ENCODE results near the gene DNAJC11.
A peak's percentile ranks its signal among the peaks of the same experiment; 100 is the strongest.

DNAJC11 gene

GRCh38 chr1:6727535-6727934 is 25.9 kb upstream of the DNAJC11 start:
- H3K4me3 ChIP-seq (ENCODE audit: low read depth, low read length) = no peak overlapping the region
- DNase-seq (ENCODE audit: low read depth) = peak; percentile 77
- TF ChIP-seq MYC (IDR thresholded peaks at IDR 0.05; ENCODE audit: low read depth, low read length) = peak; percentile 29; the same call in 1 of the 2 replicates
- TF ChIP-seq POLR2A (IDR thresholded peaks at IDR 0.05; ENCODE audit: extremely low read depth, insufficient read length) = no peak
- TF ChIP-seq, protein P1, sequence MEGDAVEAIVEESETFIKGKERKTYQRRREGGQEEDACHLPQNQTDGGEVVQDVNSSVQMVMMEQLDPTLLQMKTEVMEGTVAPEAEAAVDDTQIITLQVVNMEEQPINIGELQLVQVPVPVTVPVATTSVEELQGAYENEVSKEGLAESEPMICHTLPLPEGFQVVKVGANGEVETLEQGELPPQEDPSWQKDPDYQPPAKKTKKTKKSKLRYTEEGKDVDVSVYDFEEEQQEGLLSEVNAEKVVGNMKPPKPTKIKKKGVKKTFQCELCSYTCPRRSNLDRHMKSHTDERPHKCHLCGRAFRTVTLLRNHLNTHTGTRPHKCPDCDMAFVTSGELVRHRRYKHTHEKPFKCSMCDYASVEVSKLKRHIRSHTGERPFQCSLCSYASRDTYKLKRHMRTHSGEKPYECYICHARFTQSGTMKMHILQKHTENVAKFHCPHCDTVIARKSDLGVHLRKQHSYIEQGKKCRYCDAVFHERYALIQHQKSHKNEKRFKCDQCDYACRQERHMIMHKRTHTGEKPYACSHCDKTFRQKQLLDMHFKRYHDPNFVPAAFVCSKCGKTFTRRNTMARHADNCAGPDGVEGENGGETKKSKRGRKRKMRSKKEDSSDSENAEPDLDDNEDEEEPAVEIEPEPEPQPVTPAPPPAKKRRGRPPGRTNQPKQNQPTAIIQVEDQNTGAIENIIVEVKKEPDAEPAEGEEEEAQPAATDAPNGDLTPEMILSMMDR (IDR thresholded peaks at IDR 0.05; ENCODE audit: low read depth, low read length) = peak; percentile 76
- TF ChIP-seq, protein P2, sequence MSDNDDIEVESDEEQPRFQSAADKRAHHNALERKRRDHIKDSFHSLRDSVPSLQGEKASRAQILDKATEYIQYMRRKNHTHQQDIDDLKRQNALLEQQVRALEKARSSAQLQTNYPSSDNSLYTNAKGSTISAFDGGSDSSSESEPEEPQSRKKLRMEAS (IDR thresholded peaks at IDR 0.05; ENCODE audit: low read depth, low read length) = no peak

GRCh38 chr1:6726253-6726652 is 24.6 kb upstream of the DNAJC11 start:
- no peak for DNase-seq (ENCODE audit: low read depth)
- no peak for TF ChIP-seq POLR2A (IDR thresholded peaks at IDR 0.05; ENCODE audit: extremely low read depth, insufficient read length)
- TF ChIP-seq, protein P1 (IDR thresholded peaks at IDR 0.05; ENCODE audit: low read depth, low read length) = no peak
- TF ChIP-seq, protein P2 (IDR thresholded peaks at IDR 0.05; ENCODE audit: low read depth, low read length) = no peak
- no peak for TF ChIP-seq MYC (IDR thresholded peaks at IDR 0.05; ENCODE audit: low read depth, low read length)
- H3K4me3 ChIP-seq (ENCODE audit: low read depth, low read length) = no peak overlapping the region

DNA sequence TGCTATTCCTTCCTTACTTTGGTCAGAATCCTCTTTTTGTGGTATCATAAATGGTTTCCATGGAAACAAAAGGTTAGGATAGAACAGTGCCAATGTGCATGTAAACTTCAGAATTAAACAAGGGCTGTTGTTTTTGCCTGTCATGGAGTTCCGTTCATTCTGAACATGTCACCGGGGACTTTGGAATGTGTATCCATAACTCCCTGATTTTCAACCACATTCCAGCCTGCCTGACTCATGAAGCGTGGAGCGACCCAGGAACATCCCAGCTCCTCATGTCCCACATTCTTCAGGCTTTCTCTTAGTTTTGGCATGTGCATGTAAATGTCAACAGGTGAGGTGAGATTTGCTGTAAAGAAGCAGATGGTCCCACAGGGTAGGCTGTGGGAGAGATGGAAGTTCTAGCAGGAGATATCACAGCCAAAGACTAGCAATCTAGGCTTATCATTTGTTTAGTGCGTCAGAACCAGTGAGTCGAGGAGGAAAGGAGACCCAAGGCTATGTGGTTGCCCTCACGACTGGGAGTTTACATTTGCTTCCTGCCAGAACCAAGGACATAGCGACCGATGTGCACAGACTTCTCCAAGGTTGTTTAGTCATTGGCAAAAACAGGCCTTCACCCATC is 23.0 kb upstream of the DNAJC11 start:
- TF ChIP-seq, protein P1 (IDR thresholded peaks at IDR 0.05; ENCODE audit: low read depth, low read length) = no peak
- TF ChIP-seq POLR2A (IDR thresholded peaks at IDR 0.05; ENCODE audit: extremely low read depth, insufficient read length) = no peak
- TF ChIP-seq, protein P2 (IDR thresholded peaks at IDR 0.05; ENCODE audit: low read depth, low read length) = no peak
- TF ChIP-seq MYC (IDR thresholded peaks at IDR 0.05; ENCODE audit: low read depth, low read length) = no peak
- DNase-seq (ENCODE audit: low read depth) = no peak
- no peak overlapping the region for H3K4me3 ChIP-seq (ENCODE audit: low read depth, low read length)

DNA sequence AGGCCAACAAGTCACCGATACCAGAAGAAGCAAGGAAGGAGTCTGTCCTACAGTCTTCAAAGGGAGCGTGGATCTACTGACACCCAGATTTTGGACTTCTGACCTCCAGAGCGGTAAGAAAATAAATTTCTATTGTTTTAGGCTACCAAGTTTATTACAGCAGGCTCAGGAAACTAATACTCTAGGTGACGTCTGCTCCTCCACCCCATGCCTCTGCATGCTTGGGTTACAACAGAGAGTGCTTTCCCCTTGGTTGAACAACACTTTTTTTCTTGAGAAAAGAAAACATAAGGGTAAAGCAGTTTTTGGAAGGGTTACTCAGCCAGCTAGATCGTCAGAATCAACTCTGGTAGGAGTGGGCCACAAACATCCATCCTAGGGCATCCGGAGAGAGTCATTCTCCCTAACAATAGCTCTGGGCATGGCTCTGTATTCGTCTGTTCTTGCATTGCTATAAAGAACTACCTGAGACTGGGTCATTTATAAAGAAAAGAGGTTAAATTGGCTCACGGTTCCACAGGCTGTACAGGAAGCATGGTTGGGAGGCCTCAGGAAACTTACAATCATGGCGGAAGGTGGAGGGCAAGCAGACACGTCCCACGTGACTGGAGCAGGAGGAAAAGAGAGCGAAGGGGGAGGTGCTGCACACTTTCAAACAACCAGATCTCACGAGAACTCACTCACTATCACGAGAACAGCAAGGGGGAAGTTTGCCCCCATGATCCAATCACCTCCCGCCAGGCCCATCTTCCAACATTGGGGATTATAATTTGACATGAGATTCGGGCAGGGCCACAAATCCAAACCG is 22.2 kb upstream of the DNAJC11 start:
- TF ChIP-seq, protein P2 (IDR thresholded peaks at IDR 0.05; ENCODE audit: low read depth, low read length) = no peak
- TF ChIP-seq POLR2A (IDR thresholded peaks at IDR 0.05; ENCODE audit: extremely low read depth, insufficient read length) = no peak
- TF ChIP-seq MYC (IDR thresholded peaks at IDR 0.05; ENCODE audit: low read depth, low read length) = no peak
- TF ChIP-seq, protein P1 (IDR thresholded peaks at IDR 0.05; ENCODE audit: low read depth, low read length) = no peak
- DNase-seq (ENCODE audit: low read depth) = no peak

GRCh38 chr1:6711174-6711573 is 9.6 kb upstream of the DNAJC11 start:
- H3K4me3 ChIP-seq (ENCODE audit: low read depth, low read length) = no peak overlapping the region
- no peak for TF ChIP-seq POLR2A (IDR thresholded peaks at IDR 0.05; ENCODE audit: extremely low read depth, insufficient read length)
- TF ChIP-seq, protein P2 (IDR thresholded peaks at IDR 0.05; ENCODE audit: low read depth, low read length) = no peak
- TF ChIP-seq, protein P1 (IDR thresholded peaks at IDR 0.05; ENCODE audit: low read depth, low read length) = no peak
- TF ChIP-seq MYC (IDR thresholded peaks at IDR 0.05; ENCODE audit: low read depth, low read length) = no peak
- no peak for DNase-seq (ENCODE audit: low read depth)

More for the DNA sequence above, 22.2 kb upstream of the DNAJC11 start:
- H3K4me3 ChIP-seq (ENCODE audit: low read depth, low read length) = no peak overlapping the region

All from NB4 (cell line).